OCI-M2 (cell line): ENCODE data around the gene PGAP1.
A peak's percentile ranks its signal among the peaks of the same experiment; 100 is the strongest.

Source experiments
- DNase-seq: peaks from one replicate; lab custom pipeline; 2025; ENCODE audit not compliant: unreplicated experiment; lab: John Stamatoyannopoulos, UW

PGAP1 gene

GRCh38 chr2:196899976-196900375 lies 26.5 kb downstream of the PGAP1 start:
- DNase-seq = no peak

- no peak for DNase-seq
Measured at GRCh38 chr2:196891136-196891535, 35.4 kb downstream of the PGAP1 start.

- DNase-seq = no peak
Measured at GRCh38 chr2:196887431-196887830, 39.1 kb downstream of the PGAP1 start.

- no peak for DNase-seq
Measured at GRCh38 chr2:196884368-196884767, 42.1 kb downstream of the PGAP1 start.

- DNase-seq = no peak
Measured at GRCh38 chr2:196876364-196876763, 50.1 kb downstream of the PGAP1 start.

- DNase-seq = no peak
Measured at GRCh38 chr2:196875414-196875813, 51.1 kb downstream of the PGAP1 start.

- DNase-seq = no peak
Measured at GRCh38 chr2:196873511-196873910, 53.0 kb downstream of the PGAP1 start.

GRCh38 chr2:196854629-196855028 lies 71.9 kb downstream of the PGAP1 start:
- DNase-seq = no peak

GRCh38 chr2:196853301-196854087 lies 73.0 kb downstream of the PGAP1 start:
- no peak for DNase-seq

GRCh38 chr2:196851088-196851487 lies 75.4 kb downstream of the PGAP1 start:
- no peak for DNase-seq

GRCh38 chr2:196849895-196850294 lies 76.6 kb downstream of the PGAP1 start:
- DNase-seq = no peak

GRCh38 chr2:196846295-196846694 lies 80.2 kb downstream of the PGAP1 start:
- DNase-seq = no peak

GRCh38 chr2:196845371-196845770 lies 81.1 kb downstream of the PGAP1 start:
- DNase-seq = no peak

GRCh38 chr2:196840171-196840570 lies 86.3 kb downstream of the PGAP1 start:
- DNase-seq = no peak

GRCh38 chr2:196839574-196839973 lies 86.9 kb downstream of the PGAP1 start:
- no peak for DNase-seq

- no peak for DNase-seq
Measured at GRCh38 chr2:196836440-196836839, 90.1 kb downstream of the PGAP1 start.

GRCh38 chr2:196830701-196831100 lies 95.8 kb downstream of the PGAP1 start:
- no peak for DNase-seq

GRCh38 chr2:196827356-196827755 lies 99.2 kb downstream of the PGAP1 start:
- DNase-seq = no peak

- no peak for DNase-seq
Measured at GRCh38 chr2:196823750-196824522, 102.6 kb downstream of the PGAP1 start.

GRCh38 chr2:196821195-196821594 lies 105.3 kb downstream of the PGAP1 start:
- DNase-seq = no peak

- DNase-seq = peak; percentile 55
Measured at GRCh38 chr2:196809260-196809659, 117.2 kb downstream of the PGAP1 start, which contains the start of gene C2orf66. C2orf66 (minus strand) TSS chr2:196809355; CDS start chr2:196809336, 19 bp downstream.

- no peak for DNase-seq
Measured at GRCh38 chr2:196808083-196808665, 118.3 kb downstream of the PGAP1 start.
